ENCODE data around the gene RAB22A.

Gene RAB22A

DNA sequence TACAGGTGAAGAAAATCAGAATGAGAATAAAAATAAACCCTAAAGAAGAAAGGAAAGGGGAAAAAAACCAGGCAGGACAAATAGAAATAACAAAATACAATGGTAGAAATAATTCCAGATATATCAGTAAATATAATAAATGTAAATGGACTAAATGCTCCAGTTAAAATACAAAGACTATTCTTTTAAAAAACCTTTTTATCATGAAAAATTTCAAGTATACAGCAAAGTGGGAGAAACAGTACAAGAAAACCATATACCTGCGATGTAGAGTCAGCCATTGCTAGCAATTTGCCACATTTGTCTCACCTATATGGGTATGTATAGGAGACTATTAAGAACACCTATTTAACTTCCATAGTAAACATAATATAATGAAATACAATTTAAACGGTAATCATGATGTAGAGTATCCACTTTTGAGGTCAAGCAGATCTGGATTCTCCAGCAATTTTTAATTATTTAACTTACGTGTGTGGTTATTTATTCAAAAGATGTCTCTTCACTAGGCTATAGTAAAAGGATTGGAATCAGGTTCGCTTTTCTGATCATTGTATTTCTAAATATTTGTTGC is 78.6 kb downstream of the RAB22A start:
- no peak for DNase-seq
- Mint-ChIP-seq H3K27ac (no peak overlapping the region), H3K9me3 (peaks cover 14% of the 10 kb centered on the region), H3K36me3 (ENCODE audit: low read depth) (peaks cover 29% of the 10 kb centered on the region), H3K4me3 (peak overlapping the region; percentile 52), H3K27me3 (ENCODE audit: low read depth, poor library complexity) (peaks cover 13% of the 10 kb centered on the region), H3K4me1 (peaks cover 34% of the 10 kb centered on the region)
- TF ChIP-seq, protein P1, sequence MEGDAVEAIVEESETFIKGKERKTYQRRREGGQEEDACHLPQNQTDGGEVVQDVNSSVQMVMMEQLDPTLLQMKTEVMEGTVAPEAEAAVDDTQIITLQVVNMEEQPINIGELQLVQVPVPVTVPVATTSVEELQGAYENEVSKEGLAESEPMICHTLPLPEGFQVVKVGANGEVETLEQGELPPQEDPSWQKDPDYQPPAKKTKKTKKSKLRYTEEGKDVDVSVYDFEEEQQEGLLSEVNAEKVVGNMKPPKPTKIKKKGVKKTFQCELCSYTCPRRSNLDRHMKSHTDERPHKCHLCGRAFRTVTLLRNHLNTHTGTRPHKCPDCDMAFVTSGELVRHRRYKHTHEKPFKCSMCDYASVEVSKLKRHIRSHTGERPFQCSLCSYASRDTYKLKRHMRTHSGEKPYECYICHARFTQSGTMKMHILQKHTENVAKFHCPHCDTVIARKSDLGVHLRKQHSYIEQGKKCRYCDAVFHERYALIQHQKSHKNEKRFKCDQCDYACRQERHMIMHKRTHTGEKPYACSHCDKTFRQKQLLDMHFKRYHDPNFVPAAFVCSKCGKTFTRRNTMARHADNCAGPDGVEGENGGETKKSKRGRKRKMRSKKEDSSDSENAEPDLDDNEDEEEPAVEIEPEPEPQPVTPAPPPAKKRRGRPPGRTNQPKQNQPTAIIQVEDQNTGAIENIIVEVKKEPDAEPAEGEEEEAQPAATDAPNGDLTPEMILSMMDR (IDR thresholded peaks at IDR 0.05) = no peak

DNA sequence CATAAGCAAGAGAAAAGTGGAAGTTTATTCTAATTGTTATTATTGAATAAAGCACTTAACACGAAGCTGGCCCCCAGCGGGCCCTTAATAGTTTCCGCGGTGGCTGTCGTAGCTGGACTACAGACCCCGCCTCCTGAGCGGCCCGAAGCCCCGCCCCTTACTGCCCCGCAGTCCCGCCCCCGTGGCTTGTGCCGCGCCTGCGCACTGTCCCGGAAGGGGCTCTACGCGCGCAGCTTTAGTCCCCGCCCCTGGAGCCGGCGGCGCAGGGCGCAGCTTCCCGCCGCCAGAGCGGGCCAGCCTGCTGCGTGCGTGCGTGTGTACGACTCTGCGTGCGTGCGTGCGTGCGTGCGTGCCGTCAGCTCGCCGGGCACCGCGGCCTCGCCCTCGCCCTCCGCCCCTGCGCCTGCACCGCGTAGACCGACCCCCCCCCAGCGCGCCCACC is 79.4 kb downstream of the RAB22A start, which contains the start of gene VAPB:
Gene VAPB (plus strand): TSS at position 348 of the 442 bp plus-strand sequence. CDS start 231 bp downstream, outside the sequence.
- peaks cover 37% of the 10 kb centered on the region for H3K36me3 Mint-ChIP-seq (ENCODE audit: low read depth)
- peaks cover 38% of the 10 kb centered on the region for H3K4me1 Mint-ChIP-seq
- peaks cover 14% of the 10 kb centered on the region for H3K9me3 Mint-ChIP-seq
- peak; percentile 97 for DNase-seq
- H3K4me3 Mint-ChIP-seq = peak within 1 kb of the TSS; percentile 90
- TF ChIP-seq, protein P1 (IDR thresholded peaks at IDR 0.05) = no peak
- peak within 1 kb of the TSS; percentile 91 for H3K27ac Mint-ChIP-seq
- peaks cover 13% of the 10 kb centered on the region for H3K27me3 Mint-ChIP-seq (ENCODE audit: low read depth, poor library complexity)

DNA sequence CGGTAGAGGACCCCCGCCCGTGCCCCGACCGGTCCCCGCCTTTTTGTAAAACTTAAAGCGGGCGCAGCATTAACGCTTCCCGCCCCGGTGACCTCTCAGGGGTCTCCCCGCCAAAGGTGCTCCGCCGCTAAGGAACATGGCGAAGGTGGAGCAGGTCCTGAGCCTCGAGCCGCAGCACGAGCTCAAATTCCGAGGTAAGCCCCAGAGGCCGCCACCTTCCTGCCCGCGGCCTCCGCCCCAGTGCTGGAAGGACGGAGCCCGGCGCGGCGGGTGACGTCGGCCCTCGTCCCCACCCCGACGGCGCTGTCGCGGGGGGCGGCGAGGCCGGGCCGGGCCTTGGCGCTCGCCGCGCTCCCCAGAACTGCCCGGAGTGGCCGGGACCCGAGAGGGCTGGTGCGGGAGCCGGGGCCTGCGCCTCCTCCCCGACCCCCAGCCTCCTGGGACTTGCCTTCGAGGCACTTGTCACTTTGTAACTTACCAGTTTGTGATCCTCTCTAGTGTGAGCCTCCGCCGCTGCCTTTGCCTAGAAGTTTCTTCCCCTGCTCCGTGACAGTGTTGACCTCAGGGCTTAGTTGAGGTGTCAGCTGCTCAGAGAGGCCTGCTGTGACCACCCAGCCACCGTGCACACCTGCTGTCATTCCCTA is 79.9 kb downstream of the RAB22A start:
- Mint-ChIP-seq H3K4me1 (peaks cover 38% of the 10 kb centered on the region), H3K36me3 (ENCODE audit: low read depth) (peaks cover 42% of the 10 kb centered on the region), H3K27me3 (ENCODE audit: low read depth, poor library complexity) (peaks cover 8% of the 10 kb centered on the region), H3K9me3 (peaks cover 17% of the 10 kb centered on the region), H3K4me3 (peak overlapping the region; percentile 90), H3K27ac (peak overlapping the region; percentile 91)
- TF ChIP-seq, protein P1 (IDR thresholded peaks at IDR 0.05) = no peak
- peak; percentile 51 for DNase-seq

DNA sequence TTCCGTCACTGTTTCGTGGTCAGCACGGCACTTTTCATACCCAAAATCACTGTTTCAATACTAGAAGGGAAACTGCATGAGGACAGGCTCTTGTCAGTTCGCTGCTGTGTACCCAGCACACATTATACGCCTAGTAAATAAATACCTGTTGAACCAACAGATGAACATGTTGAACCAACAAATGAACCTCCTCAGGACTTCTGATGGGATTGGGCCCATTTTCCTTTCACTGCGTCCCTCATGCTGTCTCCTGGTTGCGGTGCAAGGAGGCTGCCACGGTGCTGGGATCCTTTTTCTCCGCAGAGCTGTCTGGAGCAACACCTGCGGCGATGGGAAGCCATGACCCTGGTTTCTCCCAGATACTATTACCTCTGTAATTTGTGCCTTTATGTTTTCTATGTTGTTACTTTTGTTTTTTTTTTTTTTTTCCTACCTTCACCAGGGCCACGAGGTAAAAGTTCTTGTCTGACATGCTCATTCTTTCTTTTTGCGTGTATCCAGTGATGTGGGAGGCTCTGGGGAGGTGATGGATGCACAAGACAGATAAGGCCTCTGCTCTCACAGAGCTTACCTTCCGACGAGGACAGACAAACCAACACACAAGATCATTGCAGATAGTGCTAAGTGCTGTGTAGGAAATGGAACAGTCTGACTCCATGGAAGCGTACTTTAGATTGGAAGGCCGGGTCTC is 80.6 kb downstream of the RAB22A start:
- Mint-ChIP-seq H3K27ac (peak overlapping the region; percentile 91), H3K4me3 (peak overlapping the region; percentile 90), H3K9me3 (peaks cover 17% of the 10 kb centered on the region), H3K27me3 (ENCODE audit: low read depth, poor library complexity) (peaks cover 5% of the 10 kb centered on the region), H3K4me1 (peaks cover 38% of the 10 kb centered on the region), H3K36me3 (ENCODE audit: low read depth) (peaks cover 47% of the 10 kb centered on the region)
- TF ChIP-seq, protein P1 (IDR thresholded peaks at IDR 0.05) = no peak
- no peak for DNase-seq

DNA sequence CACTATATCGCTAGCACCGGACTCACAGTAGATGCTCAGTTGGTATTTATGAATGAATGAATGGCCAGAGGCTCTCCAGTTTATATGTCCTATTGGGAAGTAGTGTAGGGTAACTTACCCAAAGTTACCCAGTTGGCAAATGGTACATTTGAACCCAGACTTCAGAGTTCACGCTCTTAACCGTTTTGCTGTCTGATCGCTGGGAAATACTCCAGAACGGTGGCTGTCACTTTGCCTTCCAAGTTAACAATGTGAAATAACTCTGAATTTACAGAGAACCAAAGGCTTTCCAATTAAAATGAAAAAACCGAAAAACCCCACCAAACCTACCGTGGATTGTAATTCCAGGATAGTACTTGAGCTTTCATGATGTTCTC is 81.1 kb downstream of the RAB22A start:
- Mint-ChIP-seq H3K4me3 (peak overlapping the region; percentile 90), H3K27ac (no peak overlapping the region), H3K27me3 (ENCODE audit: low read depth, poor library complexity) (peaks cover 3% of the 10 kb centered on the region), H3K9me3 (peaks cover 17% of the 10 kb centered on the region), H3K4me1 (peaks cover 38% of the 10 kb centered on the region), H3K36me3 (ENCODE audit: low read depth) (peaks cover 52% of the 10 kb centered on the region)
- TF ChIP-seq, protein P1 (IDR thresholded peaks at IDR 0.05) = no peak
- DNase-seq = no peak
